Spinal cord (tissue), 10 donors: ENCODE results near the gene FHL2. TPM values are rescaled to one million over a fixed set of nuclear protein-coding genes. Genes with fewer than 3 reads are reported as not detected.

Source experiments
- DNase-seq, 6 donors: peaks; one replicate each; pipeline versions ENCODE4 v3.0.0 to v3.0.0-alpha.2; 2013 to 2015; ENCODE audit warnings: low spot score in 6 of 6, low read depth in 4 of 6
- H3K27ac ChIP-seq: one replicate; pipeline ENCODE4 v1.5.1; 2013; ENCODE audit warnings: low read depth, low read length, control low read depth
- H3K27me3 ChIP-seq: one replicate; pipeline ENCODE4 v1.6.1; 2013; ENCODE audit warnings: low read length; ENCODE audit not compliant: control insufficient read depth, insufficient read depth
- H3K36me3 ChIP-seq: one replicate; pipeline ENCODE4 v1.6.1; 2013; ENCODE audit warnings: low read length; ENCODE audit not compliant: control insufficient read depth, insufficient read depth
- H3K4me1 ChIP-seq: one replicate; pipeline ENCODE4 v1.6.1; 2013; ENCODE audit warnings: low read length; ENCODE audit not compliant: control insufficient read depth, insufficient read depth
- H3K4me3 ChIP-seq: one replicate; pipeline ENCODE4 v1.5.1; 2013; ENCODE audit warnings: low read depth, low read length, control low read depth
- H3K9me3 ChIP-seq: one replicate; pipeline ENCODE4 v1.6.1; 2013; ENCODE audit warnings: low read length; ENCODE audit not compliant: control insufficient read depth, insufficient read depth
- WGBS: methylation state at CpG from one replicate; pipeline ENCODE4 v1.1.5; 2013; ENCODE audit warnings: missing lambda C conversion rate; ENCODE audit not compliant: insufficient coverage; 5-methylcytosine and 5-hydroxymethylcytosine counted together
- polyA plus RNA-seq, 2 donors: library from polyadenylated mRNA; unstranded; fragments of 120-200 nt; gene quantifications; one replicate each; pipeline ENCODE4 v1.2.1, GENCODE V29; 2013; ENCODE audit not compliant: insufficient read length in 2 of 2
- total RNA-seq, 2 donors: library from RNA; depleted of rRNA in 1 of 2; stranded (reverse); fragments of 120-200 nt in 1 of 2; fragments of >200 nt in 1 of 2; gene quantifications; one replicate each; pipeline versions ENCODE4 v1.2.3 to v1.2.4, GENCODE V29; 2013 to 2014
- donor health status: healthy.

FHL2 gene
- total and polyA plus RNA-seq, 4 donors, result 7.7 to 23.4 (median 15.4) TPM

- Histone ChIP-seq H3K9me3 (no peaks in the 10 kb centered on the region), H3K27me3 (peaks cover 2% of the 10 kb centered on the region), H3K36me3 (no peaks in the 10 kb centered on the region), H3K4me1 (peaks cover 5% of the 10 kb centered on the region), H3K27ac (no peak overlapping the region), H3K4me3 (no peak overlapping the region)
- 72% methylated on average over 3 of the region's 4 CpGs for WGBS
- no peak for DNase-seq
Observed at GRCh38 chr2:105410554-105410953, 11.7 kb upstream of the FHL2 start.

DNA sequence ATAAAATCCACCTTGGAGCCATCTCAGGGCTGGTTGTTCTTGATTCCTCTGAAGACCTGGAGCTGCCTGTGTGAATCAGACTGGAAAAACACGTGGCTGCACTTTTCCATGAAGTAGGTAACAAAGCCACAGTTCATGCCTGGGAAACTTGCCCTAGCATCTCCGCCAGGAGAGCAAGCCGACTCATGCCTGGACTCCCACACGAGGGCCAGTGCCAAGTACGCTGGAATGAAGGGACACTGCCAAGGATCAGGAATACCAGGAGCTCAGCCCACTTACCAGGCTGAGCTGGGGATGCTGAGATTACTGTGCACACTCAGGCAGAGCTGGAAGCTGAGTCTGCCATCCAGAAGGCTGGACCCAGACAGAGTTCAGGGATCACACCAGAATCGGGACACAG is 10.9 kb upstream of the FHL2 start:
- Histone ChIP-seq H3K9me3 (no peaks in the 10 kb centered on the region), H3K27ac (no peak overlapping the region), H3K4me1 (peaks cover 5% of the 10 kb centered on the region), H3K27me3 (peaks cover 2% of the 10 kb centered on the region), H3K36me3 (no peaks in the 10 kb centered on the region), H3K4me3 (no peak overlapping the region)
- peak; percentile 28 to 88 (median 46) for DNase-seq
- 55% methylated on average over 6 of the region's 6 CpGs for WGBS

GRCh38 chr2:105407946-105408743 is 9.3 kb upstream of the FHL2 start:
- peaks cover 2% of the 10 kb centered on the region for H3K27me3 ChIP-seq
- WGBS, result 88% methylated on average over 3 of the region's 7 CpGs
- H3K4me3 ChIP-seq, result no peak overlapping the region
- peaks cover 5% of the 10 kb centered on the region for H3K4me1 ChIP-seq
- no peak overlapping the region for H3K27ac ChIP-seq
- H3K36me3 ChIP-seq, result no peaks in the 10 kb centered on the region
- DNase-seq, result peak in 1 of 6 donors; percentile 32
- H3K9me3 ChIP-seq, result no peaks in the 10 kb centered on the region

DNA sequence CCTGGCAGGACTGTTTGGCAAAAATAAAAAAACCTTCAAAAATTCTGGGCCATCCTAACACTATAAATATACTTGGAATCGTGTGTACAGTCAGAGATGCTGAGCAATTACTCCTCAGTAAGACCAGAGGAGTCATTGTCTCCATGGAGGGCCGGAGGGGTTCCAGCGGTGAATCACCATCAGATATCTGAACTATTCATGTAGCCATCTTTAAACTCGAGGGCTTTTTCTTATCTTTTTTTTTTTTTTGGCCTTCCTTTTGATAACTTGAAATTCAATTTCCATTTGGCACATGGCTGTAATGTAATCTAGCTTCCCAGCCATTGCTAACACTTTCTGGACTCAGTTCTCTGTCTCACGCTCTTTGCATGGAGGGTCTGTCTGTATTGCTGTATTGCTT is 7.4 kb upstream of the FHL2 start:
- Histone ChIP-seq H3K4me1 (peaks cover 5% of the 10 kb centered on the region), H3K27me3 (no peaks in the 10 kb centered on the region), H3K27ac (no peak overlapping the region), H3K36me3 (no peaks in the 10 kb centered on the region), H3K9me3 (no peaks in the 10 kb centered on the region), H3K4me3 (no peak overlapping the region)
- DNase-seq, result no peak
- 80% methylated on average over 1 of the region's 5 CpGs for WGBS

DNA sequence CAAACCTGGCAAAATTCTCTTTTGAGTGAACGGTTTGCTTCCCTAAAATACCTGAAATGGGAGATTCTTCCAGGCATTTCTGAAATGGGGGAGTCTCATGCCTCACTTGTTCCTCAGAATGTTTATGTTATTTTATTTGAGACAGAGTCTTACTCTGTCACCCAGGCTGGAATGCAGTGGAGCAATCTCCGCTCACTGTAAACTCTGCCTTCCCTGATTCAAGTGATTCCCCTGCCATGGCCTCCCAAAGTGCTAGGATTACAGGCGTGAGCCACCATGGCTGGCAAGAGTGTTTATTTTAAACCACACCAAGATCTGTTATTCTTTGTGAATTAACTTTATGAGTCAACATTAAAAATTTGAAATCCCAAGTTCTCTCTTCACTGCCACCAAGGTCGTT is 6.4 kb upstream of the FHL2 start:
- Histone ChIP-seq H3K36me3 (no peaks in the 10 kb centered on the region), H3K9me3 (no peaks in the 10 kb centered on the region), H3K27me3 (no peaks in the 10 kb centered on the region), H3K4me1 (peaks cover 5% of the 10 kb centered on the region), H3K27ac (no peak overlapping the region), H3K4me3 (no peak overlapping the region)
- DNase-seq, result no peak
- 56% methylated on average over 1 of the region's 4 CpGs for WGBS

- Histone ChIP-seq H3K4me1 (peaks cover under 1% of the 10 kb centered on the region), H3K4me3 (no peak overlapping the region), H3K9me3 (no peaks in the 10 kb centered on the region), H3K36me3 (no peaks in the 10 kb centered on the region), H3K27me3 (peaks cover 3% of the 10 kb centered on the region), H3K27ac (no peak overlapping the region)
- WGBS, result no CpG with 5 or more reads among the region's 3 CpGs
- DNase-seq, result no peak
Observed at GRCh38 chr2:105404736-105405135, 5.9 kb upstream of the FHL2 start.

DNA sequence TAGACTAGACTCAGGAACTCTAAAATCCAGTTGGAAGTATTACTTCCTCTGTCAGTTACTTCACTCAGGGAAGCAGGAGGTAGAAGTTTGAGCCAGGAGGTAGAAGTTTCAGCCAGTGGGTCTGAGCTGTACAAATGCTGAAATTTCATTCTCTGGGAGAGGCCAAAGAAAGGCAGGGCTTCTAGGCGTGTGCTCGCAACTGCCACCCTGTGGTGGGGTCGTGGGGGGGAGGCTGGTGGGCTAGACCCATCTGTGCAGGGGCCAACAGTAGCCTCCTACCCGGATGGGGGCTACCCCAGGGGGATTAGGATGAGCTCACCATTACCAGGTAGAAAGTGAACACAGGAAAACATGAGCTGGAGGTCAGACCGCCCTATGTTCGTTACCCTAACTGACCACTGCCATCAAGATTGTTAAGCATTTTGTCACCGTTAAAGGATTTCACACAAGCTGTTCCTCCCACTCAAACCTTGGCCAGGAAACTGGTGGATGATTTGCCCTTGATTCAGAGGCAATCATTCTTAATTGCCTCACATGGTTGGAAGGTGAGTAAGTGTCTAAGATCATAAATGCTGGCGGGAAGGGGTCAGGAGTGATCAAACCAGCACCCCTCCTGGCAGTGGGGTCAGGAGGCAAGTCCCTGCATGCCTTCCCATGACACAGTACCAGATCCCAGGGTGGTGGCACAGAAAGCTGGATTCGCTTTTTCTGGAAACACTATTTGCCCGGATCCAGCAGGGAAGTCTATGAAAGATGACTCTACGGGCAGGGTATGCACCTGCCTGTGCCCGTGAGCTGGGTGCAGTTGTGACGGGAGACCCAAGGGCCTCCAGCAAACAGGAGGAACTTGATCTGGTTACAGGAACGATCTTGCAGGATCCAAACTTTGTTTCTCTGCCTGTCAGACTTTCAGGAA is 5.2 kb upstream of the FHL2 start:
- Histone ChIP-seq H3K27ac (no peak overlapping the region), H3K27me3 (peaks cover 10% of the 10 kb centered on the region), H3K36me3 (no peaks in the 10 kb centered on the region), H3K9me3 (no peaks in the 10 kb centered on the region), H3K4me1 (peaks cover 5% of the 10 kb centered on the region), H3K4me3 (no peak overlapping the region)
- no peak for DNase-seq
- WGBS, result 73% methylated on average over 12 of the region's 14 CpGs

GRCh38 chr2:105403241-105403782 is 4.5 kb upstream of the FHL2 start:
- Histone ChIP-seq H3K27ac (no peak overlapping the region), H3K27me3 (peaks cover 15% of the 10 kb centered on the region), H3K4me1 (peaks cover 12% of the 10 kb centered on the region), H3K9me3 (no peaks in the 10 kb centered on the region), H3K36me3 (no peaks in the 10 kb centered on the region), H3K4me3 (no peak overlapping the region)
- DNase-seq, result no peak
- WGBS, result 60% methylated on average over 1 of the region's 8 CpGs

DNA sequence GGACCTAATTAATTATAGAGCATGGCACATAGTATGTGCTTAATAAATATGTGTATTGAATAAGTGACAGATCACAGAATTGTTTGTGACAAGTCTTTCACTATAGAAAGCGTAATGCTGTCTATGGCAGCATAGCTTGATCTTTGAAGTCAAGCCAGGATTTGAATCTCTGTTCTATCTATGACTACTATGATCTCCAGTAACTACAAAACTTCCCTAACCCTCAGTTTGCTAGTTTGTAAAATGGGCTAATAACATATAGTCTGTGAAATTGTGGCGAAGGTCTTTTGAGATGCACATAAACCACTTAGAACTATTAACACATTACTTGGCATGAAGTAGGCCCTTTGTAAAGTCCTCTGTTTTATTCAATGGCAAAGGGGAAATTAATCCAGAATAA is 4.0 kb upstream of the FHL2 start:
- Histone ChIP-seq H3K4me3 (no peak overlapping the region), H3K36me3 (no peaks in the 10 kb centered on the region), H3K4me1 (peaks cover 13% of the 10 kb centered on the region), H3K27me3 (peaks cover 15% of the 10 kb centered on the region), H3K27ac (no peak overlapping the region), H3K9me3 (no peaks in the 10 kb centered on the region)
- no CpG with 5 or more reads among the region's 2 CpGs for WGBS
- no peak for DNase-seq
